Amniotic stem cell (primary cell): ENCODE measurements around the gene PCDHGB6.
"Not testable (repeated sequence)": the region's sequence is repeated elsewhere in the genome, so short reads cannot be mapped to it uniquely, and the experiment has no call there.

Source experiments
- DNase-seq: peaks from one replicate; lab custom pipeline; 2025; lab: John Stamatoyannopoulos, UW

PCDHGB6 gene

GRCh38 chr5:141407790-141408505 lies at the start of gene PCDHGB6:
TSS of gene PCDHGB6 (plus strand) at chr5:141408021. CDS start at chr5:141408203, 182 bp downstream.
- DNase-seq: not testable (repeated sequence)

DNA sequence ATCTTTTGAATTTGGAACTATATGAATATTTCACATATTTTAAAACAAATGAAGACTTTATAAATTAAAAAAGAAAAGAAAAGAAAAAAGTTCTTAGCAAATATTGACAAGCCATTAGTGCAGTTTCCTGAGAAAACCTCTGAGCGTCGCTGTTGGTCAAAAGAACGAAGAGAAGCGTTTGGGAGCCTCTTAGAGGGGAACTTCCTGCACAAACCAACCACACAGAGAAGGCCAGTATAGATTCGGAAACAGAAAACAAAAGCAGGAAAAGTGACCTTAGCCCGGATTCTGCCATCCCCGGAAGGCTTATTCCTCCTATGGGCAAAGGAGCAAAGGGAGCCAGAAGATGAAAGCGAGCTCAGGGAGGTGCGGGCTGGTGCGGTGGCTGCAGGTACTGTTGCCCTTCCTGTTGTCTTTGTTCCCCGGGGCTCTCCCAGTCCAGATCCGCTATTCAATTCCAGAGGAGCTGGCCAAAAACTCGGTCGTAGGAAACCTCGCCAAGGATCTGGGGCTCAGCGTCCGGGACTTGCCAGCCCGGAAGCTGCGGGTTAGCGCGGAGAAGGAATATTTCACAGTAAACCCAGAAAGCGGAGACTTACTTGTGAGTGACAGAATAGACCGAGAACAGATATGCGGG lies 47.9 kb upstream of the PCDHGB6 start, which contains the start of gene PCDHGB2:
TSS of gene PCDHGB2 (plus strand) at position 205 of the 637 bp plus-strand sequence. CDS start at position 347, 142 bp downstream.
- DNase-seq: no peak

DNA sequence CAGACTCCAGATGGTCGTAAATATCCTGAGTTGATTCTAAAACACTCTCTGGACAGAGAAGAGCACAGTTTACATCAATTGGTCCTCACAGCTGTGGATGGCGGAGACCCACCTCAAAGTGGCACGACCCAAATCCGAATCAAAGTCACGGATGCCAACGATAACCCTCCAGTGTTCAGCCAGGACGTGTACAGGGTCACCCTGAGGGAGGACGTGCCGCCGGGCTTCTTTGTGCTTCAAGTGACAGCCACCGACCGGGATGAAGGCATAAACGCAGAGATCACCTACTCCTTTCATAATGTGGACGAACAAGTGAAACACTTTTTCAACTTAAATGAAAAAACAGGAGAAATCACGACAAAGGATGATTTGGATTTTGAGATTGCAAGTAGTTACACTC lies 47.1 kb upstream of the PCDHGB6 start:
- DNase-seq: no peak

DNA sequence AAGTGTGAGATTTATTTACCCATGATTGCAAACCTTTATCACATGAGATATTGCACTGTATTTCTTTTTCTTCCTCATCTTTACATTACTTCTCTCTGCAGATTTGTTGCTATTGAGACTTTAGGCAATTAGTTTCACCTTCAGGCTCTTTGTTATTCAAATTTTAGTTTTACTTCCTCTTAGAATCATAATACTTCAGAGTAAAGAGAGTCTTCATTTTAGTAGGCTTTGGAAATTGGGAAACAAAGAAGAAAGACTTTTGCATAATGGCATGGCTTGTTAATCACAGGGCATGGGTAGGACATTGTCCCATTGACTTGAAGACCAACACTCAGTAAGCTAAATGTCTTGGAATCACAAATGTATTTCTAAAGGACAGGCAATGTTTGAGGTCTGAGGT lies 45.1 kb upstream of the PCDHGB6 start:
- DNase-seq: no peak

DNA sequence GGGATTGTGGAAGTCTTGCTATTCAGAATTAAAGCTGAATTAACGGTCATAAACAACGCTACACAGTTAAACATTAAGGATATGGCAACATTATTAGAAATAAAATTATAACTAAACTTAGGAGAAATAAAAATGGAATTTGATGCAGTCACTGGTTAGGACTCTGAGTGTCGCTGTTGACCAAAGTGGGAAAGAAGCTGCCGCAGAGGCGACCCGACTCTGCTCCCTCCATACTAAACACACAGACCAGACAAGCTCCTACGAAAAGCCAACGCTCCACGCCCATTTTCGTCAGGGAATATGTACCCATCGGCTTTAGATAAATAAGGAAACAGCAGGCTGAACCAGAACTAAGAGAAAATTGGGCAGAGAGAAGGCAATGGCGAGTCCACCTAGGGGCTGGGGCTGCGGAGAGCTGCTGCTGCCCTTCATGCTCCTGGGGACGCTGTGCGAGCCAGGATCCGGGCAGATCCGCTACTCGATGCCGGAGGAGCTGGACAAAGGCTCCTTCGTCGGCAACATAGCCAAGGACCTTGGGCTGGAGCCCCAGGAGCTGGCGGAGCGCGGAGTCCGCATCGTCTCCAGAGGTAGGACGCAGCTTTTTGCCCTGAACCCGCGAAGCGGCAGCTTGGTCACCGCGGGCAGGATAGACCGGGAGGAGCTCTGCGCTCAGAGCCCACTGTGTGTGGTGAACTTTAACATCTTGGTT lies 43.7 kb upstream of the PCDHGB6 start, which contains the start of gene PCDHGA5:
TSS of gene PCDHGA5 (plus strand) at position 211 of the 709 bp plus-strand sequence. CDS start at position 380, 169 bp downstream.
- no peak for DNase-seq

DNA sequence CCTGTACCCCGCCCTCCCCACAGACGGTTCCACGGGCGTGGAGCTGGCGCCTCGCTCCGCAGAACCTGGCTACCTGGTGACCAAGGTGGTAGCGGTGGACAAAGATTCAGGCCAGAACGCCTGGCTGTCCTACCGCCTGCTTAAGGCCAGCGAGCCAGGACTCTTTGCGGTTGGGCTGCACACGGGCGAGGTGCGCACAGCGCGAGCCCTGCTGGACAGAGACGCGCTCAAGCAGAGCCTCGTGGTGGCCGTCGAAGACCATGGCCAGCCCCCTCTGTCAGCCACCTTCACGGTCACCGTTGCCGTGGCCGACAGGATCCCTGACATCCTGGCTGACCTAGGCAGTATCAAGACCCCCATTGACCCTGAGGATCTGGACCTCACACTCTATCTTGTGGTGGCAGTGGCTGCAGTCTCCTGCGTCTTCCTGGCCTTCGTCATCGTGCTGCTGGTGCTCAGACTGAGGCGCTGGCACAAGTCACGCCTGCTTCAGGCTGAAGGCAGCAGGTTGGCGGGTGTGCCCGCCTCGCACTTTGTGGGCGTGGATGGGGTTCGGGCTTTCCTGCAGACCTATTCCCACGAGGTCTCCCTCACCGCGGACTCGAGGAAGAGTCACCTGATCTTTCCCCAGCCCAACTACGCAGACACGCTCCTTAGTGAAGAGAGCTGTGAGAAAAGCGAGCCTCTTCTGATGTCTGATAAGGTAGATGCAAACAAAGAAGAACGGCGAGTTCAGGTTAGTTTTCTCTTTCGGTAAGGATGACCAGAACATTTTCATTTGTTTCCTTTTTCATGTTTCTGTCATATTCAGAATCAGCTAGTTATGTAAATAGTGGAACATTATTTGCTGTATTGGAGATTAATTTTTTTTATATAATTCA lies 41.6 kb upstream of the PCDHGB6 start:
- DNase-seq: no peak

- no peak for DNase-seq
Measured at GRCh38 chr5:141369994-141370848, 37.6 kb upstream of the PCDHGB6 start, which contains the start of gene PCDHGB3. TSS of gene PCDHGB3 (plus strand) at chr5:141370242. CDS start at chr5:141370395, 153 bp downstream.

GRCh38 chr5:141371572-141372475 lies 36.0 kb upstream of the PCDHGB6 start:
- DNase-seq: no peak

DNA sequence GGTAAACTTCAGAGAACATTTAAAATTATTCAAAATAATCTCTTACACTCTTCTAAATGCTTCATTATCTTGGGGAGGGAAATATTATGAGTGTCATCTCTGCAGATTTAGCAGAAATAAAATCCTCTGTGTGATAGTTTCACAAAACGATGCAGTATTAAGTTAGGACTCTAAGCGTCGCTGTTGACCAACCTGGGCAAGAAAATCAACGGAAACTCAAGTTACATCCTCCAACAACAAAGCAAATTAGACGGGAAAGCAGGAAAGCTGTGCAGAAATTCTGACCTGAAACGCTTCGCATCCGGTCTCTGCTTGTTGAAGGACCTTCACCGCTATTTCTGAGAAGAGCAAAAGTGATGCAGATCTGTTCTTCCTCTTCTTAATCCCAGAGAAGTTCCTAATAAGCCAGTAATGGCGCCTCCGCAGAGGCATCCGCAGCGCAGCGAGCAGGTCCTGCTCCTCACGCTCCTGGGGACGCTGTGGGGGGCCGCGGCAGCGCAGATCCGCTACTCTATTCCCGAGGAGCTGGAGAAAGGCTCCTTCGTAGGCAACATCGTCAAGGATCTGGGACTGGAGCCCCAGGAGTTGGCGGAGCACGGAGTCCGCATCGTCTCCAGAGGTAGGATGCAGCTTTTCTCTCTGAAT lies 34.0 kb upstream of the PCDHGB6 start, which contains the start of gene PCDHGA6:
TSS of gene PCDHGA6 (plus strand) at position 219 of the 645 bp plus-strand sequence. CDS start at position 412, 193 bp downstream.
- no peak for DNase-seq

DNA sequence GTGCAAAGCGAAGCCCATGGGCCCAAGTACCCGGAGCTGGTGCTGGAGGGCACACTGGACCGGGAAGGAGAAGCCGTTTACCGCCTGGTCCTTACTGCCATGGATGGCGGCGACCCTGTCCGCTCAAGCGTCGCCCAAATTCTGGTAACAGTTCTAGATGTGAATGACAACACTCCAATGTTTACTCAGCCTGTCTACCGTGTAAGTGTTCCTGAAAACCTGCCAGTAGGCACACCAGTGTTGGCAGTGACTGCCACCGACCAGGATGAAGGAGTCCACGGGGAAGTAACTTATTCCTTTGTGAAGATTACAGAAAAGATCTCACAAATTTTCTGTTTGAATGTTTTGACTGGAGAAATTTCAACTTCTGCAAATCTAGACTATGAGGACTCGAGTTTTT lies 33.2 kb upstream of the PCDHGB6 start:
- no peak for DNase-seq

DNA sequence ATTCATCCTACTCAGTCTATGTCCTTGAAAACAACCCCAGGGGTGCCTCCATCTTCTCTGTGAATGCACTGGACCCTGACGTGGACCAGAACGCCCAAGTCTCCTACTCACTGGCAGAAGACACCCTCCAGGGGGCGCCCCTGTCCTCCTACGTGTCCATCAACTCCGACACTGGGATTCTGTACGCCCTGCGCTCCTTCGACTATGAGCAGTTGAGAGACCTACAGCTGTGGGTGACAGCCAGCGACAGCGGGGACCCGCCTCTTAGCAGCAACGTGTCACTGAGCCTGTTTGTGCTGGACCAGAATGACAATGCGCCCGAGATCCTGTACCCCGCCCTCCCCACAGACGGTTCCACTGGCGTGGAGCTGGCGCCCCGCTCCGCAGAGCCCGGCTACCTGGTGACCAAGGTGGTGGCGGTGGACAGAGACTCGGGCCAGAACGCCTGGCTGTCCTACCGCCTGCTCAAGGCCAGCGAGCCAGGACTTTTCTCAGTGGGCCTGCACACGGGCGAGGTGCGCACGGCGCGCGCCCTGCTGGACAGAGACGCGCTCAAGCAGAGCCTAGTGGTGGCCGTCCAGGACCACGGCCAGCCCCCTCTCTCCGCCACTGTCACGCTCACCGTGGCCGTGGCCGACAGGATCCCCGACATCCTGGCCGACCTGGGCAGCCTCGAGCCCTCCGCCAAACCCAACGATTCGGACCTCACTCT lies 32.2 kb upstream of the PCDHGB6 start:
- not testable (repeated sequence) for DNase-seq

- no peak for DNase-seq
Measured at GRCh38 chr5:141382469-141383294, 25.1 kb upstream of the PCDHGB6 start, which contains the start of gene PCDHGA7. TSS of gene PCDHGA7 (plus strand) at chr5:141382742. CDS start at chr5:141382900, 158 bp downstream.

DNA sequence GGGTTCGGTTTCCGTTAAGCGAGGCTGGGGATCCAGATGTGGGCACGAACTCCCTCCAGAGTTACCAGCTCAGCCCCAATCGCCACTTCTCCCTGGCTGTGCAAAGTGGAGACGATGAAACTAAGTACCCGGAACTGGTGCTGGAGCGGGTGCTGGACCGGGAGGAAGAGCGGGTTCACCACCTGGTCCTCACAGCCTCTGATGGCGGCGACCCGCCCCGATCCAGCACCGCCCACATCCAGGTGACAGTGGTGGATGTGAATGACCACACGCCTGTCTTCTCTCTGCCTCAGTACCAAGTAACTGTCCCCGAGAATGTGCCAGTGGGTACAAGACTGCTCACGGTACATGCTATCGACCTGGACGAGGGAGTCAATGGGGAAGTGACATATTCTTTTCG lies 24.5 kb upstream of the PCDHGB6 start:
- no peak for DNase-seq

DNA sequence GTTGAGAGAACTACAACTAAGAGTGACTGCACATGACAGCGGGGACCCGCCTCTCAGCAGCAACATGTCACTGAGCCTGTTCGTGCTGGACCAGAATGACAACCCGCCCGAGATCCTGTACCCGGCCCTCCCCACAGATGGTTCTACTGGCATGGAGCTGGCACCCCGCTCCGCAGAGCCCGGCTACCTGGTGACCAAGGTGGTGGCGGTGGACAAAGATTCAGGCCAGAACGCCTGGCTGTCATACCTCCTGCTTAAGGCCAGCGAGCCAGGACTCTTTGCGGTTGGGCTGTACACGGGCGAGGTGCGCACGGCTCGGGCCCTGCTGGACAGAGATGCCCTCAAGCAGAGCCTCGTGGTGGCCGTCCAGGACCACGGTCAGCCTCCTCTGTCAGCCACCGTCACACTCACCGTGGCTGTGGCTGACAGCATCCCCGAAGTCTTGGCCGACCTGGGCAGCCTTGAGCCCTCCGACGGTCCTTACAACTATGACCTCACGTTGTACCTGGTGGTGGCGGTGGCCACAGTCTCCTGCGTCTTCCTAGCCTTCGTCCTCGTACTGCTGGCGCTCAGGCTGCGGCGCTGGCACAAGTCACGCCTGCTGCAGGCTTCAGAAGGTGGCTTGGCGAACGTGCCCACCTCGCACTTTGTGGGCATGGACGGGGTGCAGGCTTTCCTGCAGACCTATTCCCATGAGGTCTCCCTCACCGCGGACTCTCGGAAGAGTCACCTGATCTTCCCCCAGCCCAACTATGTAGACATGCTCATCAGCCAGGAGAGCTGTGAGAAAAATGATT lies 23.2 kb upstream of the PCDHGB6 start:
- DNase-seq: no peak

- DNase-seq: not testable (repeated sequence)
Measured at GRCh38 chr5:141387557-141388311, 20.1 kb upstream of the PCDHGB6 start, which contains the start of gene PCDHGB4. TSS of gene PCDHGB4 (plus strand) at chr5:141387698. CDS start at chr5:141387885, 187 bp downstream.
